ENCODE results near the gene PORCN.

Gene PORCN

GRCh38 chrX:48472225-48472624, 36.6 kb upstream of the PORCN start:
- H3K27me3 Mint-ChIP-seq, result no peaks in the 10 kb centered on the region
- H3K4me1 Mint-ChIP-seq, result peaks cover 21% of the 10 kb centered on the region
- H3K4me3 Mint-ChIP-seq, result no peak overlapping the region
- H3K9me3 Mint-ChIP-seq, result no peaks in the 10 kb centered on the region
- no peak overlapping the region for H3K27ac Mint-ChIP-seq
- peaks cover 14% of the 10 kb centered on the region for H3K36me3 Mint-ChIP-seq (ENCODE audit: low read depth)
- DNase-seq (no peak), ATAC-seq (no peak)

- H3K4me3 Mint-ChIP-seq, result no peak overlapping the region
- H3K36me3 Mint-ChIP-seq (ENCODE audit: low read depth), result peaks cover 15% of the 10 kb centered on the region
- DNase-seq, result no peak
- no peak for ATAC-seq
- peaks cover 28% of the 10 kb centered on the region for H3K4me1 Mint-ChIP-seq
- no peaks in the 10 kb centered on the region for H3K27me3 Mint-ChIP-seq
- no peak overlapping the region for H3K27ac Mint-ChIP-seq
- H3K9me3 Mint-ChIP-seq, result no peaks in the 10 kb centered on the region
These were observed 35.7 kb upstream of the PORCN start for GRCh38 chrX:48472851-48473703.

GRCh38 chrX:48473704-48473990, 35.1 kb upstream of the PORCN start:
- H3K4me3 Mint-ChIP-seq, result no peak overlapping the region

GRCh38 chrX:48474127-48474526, 34.7 kb upstream of the PORCN start:
- H3K9me3 Mint-ChIP-seq, result no peaks in the 10 kb centered on the region
- DNase-seq (peak; percentile 15), ATAC-seq (no peak)
- peaks cover 33% of the 10 kb centered on the region for H3K4me1 Mint-ChIP-seq
- H3K27ac Mint-ChIP-seq, result no peak overlapping the region
- H3K4me3 Mint-ChIP-seq, result no peak overlapping the region
- H3K36me3 Mint-ChIP-seq (ENCODE audit: low read depth), result peaks cover 20% of the 10 kb centered on the region
- H3K27me3 Mint-ChIP-seq, result no peaks in the 10 kb centered on the region

More at GRCh38 chrX:48473704-48473990, 35.1 kb upstream of the PORCN start:
- Mint-ChIP-seq H3K27ac (no peak overlapping the region), H3K27me3 (no peaks in the 10 kb centered on the region), H3K36me3 (ENCODE audit: low read depth) (peaks cover 19% of the 10 kb centered on the region), H3K4me1 (peaks cover 31% of the 10 kb centered on the region), H3K9me3 (no peaks in the 10 kb centered on the region)
- DNase-seq, result no peak
- no peak for ATAC-seq

- DNase-seq (no peak), ATAC-seq (no peak)
- Mint-ChIP-seq H3K27ac (peak overlapping the region; percentile 96), H3K4me3 (peak overlapping the region; percentile 91), H3K9me3 (no peaks in the 10 kb centered on the region), H3K36me3 (ENCODE audit: low read depth) (peaks cover 23% of the 10 kb centered on the region), H3K4me1 (peaks cover 30% of the 10 kb centered on the region), H3K27me3 (no peaks in the 10 kb centered on the region)
These were observed 34.2 kb upstream of the PORCN start for GRCh38 chrX:48474581-48474980.

GRCh38 chrX:48475296-48475695, 33.5 kb upstream of the PORCN start:
- Mint-ChIP-seq H3K27me3 (no peaks in the 10 kb centered on the region), H3K4me1 (peaks cover 29% of the 10 kb centered on the region), H3K36me3 (ENCODE audit: low read depth) (peaks cover 23% of the 10 kb centered on the region), H3K4me3 (peak overlapping the region; percentile 91), H3K27ac (peak overlapping the region; percentile 96), H3K9me3 (no peaks in the 10 kb centered on the region)
- DNase-seq (peak; percentile 23), ATAC-seq (no peak)

GRCh38 chrX:48475774-48476577, 32.8 kb upstream of the PORCN start, which contains the start of gene FTSJ1:
FTSJ1 (plus strand) TSS chrX:48476199; CDS start chrX:48478048, 1,849 bp downstream.
- Mint-ChIP-seq H3K4me3 (peak within 1 kb of the TSS; percentile 91), H3K27me3 (no peaks in the 10 kb centered on the region), H3K9me3 (no peaks in the 10 kb centered on the region), H3K4me1 (peaks cover 32% of the 10 kb centered on the region), H3K27ac (peak within 1 kb of the TSS; percentile 96), H3K36me3 (ENCODE audit: low read depth) (peaks cover 27% of the 10 kb centered on the region)
- peak; percentile 97 for ATAC-seq
- peak; percentile 75 for DNase-seq

GRCh38 chrX:48476919-48477318, 31.9 kb upstream of the PORCN start:
- no peaks in the 10 kb centered on the region for H3K27me3 Mint-ChIP-seq
- DNase-seq (no peak), ATAC-seq (no peak)
- H3K36me3 Mint-ChIP-seq (ENCODE audit: low read depth), result peaks cover 28% of the 10 kb centered on the region
- peaks cover 32% of the 10 kb centered on the region for H3K4me1 Mint-ChIP-seq
- no peaks in the 10 kb centered on the region for H3K9me3 Mint-ChIP-seq
- H3K4me3 Mint-ChIP-seq, result peak overlapping the region; percentile 91
- H3K27ac Mint-ChIP-seq, result peak overlapping the region; percentile 96

GRCh38 chrX:48477960-48478755, 30.6 kb upstream of the PORCN start:
- Mint-ChIP-seq H3K27ac (peak overlapping the region; percentile 55), H3K4me3 (peak overlapping the region; percentile 91), H3K9me3 (no peaks in the 10 kb centered on the region), H3K36me3 (ENCODE audit: low read depth) (peaks cover 29% of the 10 kb centered on the region), H3K27me3 (no peaks in the 10 kb centered on the region), H3K4me1 (peaks cover 32% of the 10 kb centered on the region)
- no peak for ATAC-seq
- DNase-seq, result no peak

- peaks cover 32% of the 10 kb centered on the region for H3K4me1 Mint-ChIP-seq
These were observed 30.0 kb upstream of the PORCN start for GRCh38 chrX:48478806-48479205.

GRCh38 chrX:48480142-48480541, 28.6 kb upstream of the PORCN start:
- no peak for ATAC-seq
- H3K27ac Mint-ChIP-seq, result peak overlapping the region; percentile 52
- H3K36me3 Mint-ChIP-seq (ENCODE audit: low read depth), result peaks cover 31% of the 10 kb centered on the region
- H3K9me3 Mint-ChIP-seq, result no peaks in the 10 kb centered on the region
- H3K27me3 Mint-ChIP-seq, result no peaks in the 10 kb centered on the region
- H3K4me3 Mint-ChIP-seq, result no peak overlapping the region
- DNase-seq, result no peak
- H3K4me1 Mint-ChIP-seq, result peaks cover 27% of the 10 kb centered on the region

More at GRCh38 chrX:48478806-48479205, 30.0 kb upstream of the PORCN start:
- Mint-ChIP-seq H3K9me3 (no peaks in the 10 kb centered on the region), H3K27ac (peak overlapping the region; percentile 74), H3K36me3 (ENCODE audit: low read depth) (peaks cover 31% of the 10 kb centered on the region), H3K27me3 (no peaks in the 10 kb centered on the region), H3K4me3 (no peak overlapping the region)
- ATAC-seq (no peak), DNase-seq (no peak)

- H3K4me3 Mint-ChIP-seq, result no peak overlapping the region
- H3K27ac Mint-ChIP-seq, result peak overlapping the region; percentile 52
- peaks cover 31% of the 10 kb centered on the region for H3K36me3 Mint-ChIP-seq (ENCODE audit: low read depth)
- no peak for DNase-seq
- peaks cover 26% of the 10 kb centered on the region for H3K4me1 Mint-ChIP-seq
- no peaks in the 10 kb centered on the region for H3K9me3 Mint-ChIP-seq
- ATAC-seq, result no peak
- no peaks in the 10 kb centered on the region for H3K27me3 Mint-ChIP-seq
These were observed 28.2 kb upstream of the PORCN start for GRCh38 chrX:48480583-48480982.

- no peak for DNase-seq
- H3K4me3 Mint-ChIP-seq, result no peak overlapping the region
- peaks cover 23% of the 10 kb centered on the region for H3K36me3 Mint-ChIP-seq (ENCODE audit: low read depth)
- no peaks in the 10 kb centered on the region for H3K27me3 Mint-ChIP-seq
- H3K4me1 Mint-ChIP-seq, result peaks cover 17% of the 10 kb centered on the region
- no peaks in the 10 kb centered on the region for H3K9me3 Mint-ChIP-seq
- no peak for ATAC-seq
- H3K27ac Mint-ChIP-seq, result no peak overlapping the region
These were observed 26.3 kb upstream of the PORCN start for GRCh38 chrX:48482526-48482925.

- Mint-ChIP-seq H3K27ac (no peak overlapping the region), H3K4me1 (no peaks in the 10 kb centered on the region), H3K36me3 (ENCODE audit: low read depth) (peaks cover 5% of the 10 kb centered on the region), H3K4me3 (no peak overlapping the region), H3K27me3 (no peaks in the 10 kb centered on the region), H3K9me3 (no peaks in the 10 kb centered on the region)
- ATAC-seq (no peak), DNase-seq (no peak)
These were observed 21.4 kb upstream of the PORCN start for GRCh38 chrX:48487362-48487798.

Data from activated naive CD8-positive, alpha-beta T cell treated with anti-CD3 and anti-CD28 coated beads, Interleukin-2, amount 50 U/mL, for 24 hours (primary cell).